Occipital lobe (tissue), 3 donors: ENCODE measurements around the gene ZNF808. TPM values are rescaled to one million over a fixed set of nuclear protein-coding genes. Genes with fewer than 3 reads are reported as not detected.
"Not testable (repeated sequence)": the region's sequence is repeated elsewhere in the genome, so short reads cannot be mapped to it uniquely, and the experiment has no call there.

ENCODE experiments used
- DNase-seq: peaks from one replicate; lab custom pipeline; 2025; lab: John Stamatoyannopoulos, UW
- small RNA-seq: library from RNA; depleted of rRNA; stranded (forward); fragments of <200 nt; gene quantifications from one replicate; pipeline ENCODE3, GENCODE V24; 2014
- total RNA-seq: library from RNA; depleted of rRNA; stranded (reverse); fragments of >200 nt; gene quantifications from one replicate; pipeline ENCODE4 v1.2.3, GENCODE V29; 2014

The ZNF808 gene
- total RNA-seq, 1 donor from 2014 or later = 23.9 TPM

DNA sequence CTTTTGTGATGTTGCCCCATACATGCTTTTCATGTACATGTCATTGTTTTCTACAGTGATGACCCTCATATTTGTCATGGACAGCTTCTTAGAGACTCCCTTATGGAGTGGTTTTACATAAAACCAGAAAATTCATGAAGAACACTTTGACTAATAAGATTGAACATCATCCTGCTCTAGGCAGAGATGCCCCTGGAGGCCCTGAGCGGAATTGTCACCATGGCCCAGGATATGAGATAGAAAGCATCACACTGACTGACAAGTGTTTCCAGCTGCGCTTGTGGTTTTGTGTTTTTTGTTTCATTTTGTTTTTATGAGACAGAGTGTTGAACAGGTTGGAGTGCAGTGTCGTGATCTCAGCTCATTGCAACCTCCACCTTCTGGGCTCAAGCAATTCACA is 64.8 kb downstream of the ZNF808 start:
- DNase-seq = no peak

DNA sequence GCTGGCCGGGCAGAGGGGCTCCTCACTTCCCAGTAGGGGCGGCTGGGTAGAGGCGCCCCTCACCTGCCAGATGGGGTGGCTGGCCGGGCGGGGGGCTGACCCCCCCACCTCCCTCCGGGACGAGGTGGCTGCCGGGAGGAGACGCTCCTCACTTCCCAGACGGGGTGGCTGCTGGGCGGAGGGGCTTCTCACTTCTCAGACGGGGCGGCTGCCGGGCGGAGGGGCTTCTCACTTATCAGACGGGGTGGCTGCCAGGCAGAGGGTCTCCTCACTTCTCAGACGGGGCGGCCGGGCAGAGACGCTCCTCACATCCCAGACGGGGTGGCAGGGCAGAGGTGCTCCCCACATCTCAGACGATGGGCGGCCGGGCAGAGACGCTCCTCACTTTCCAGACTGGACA is 66.0 kb downstream of the ZNF808 start:
- DNase-seq = not testable (repeated sequence)

DNA sequence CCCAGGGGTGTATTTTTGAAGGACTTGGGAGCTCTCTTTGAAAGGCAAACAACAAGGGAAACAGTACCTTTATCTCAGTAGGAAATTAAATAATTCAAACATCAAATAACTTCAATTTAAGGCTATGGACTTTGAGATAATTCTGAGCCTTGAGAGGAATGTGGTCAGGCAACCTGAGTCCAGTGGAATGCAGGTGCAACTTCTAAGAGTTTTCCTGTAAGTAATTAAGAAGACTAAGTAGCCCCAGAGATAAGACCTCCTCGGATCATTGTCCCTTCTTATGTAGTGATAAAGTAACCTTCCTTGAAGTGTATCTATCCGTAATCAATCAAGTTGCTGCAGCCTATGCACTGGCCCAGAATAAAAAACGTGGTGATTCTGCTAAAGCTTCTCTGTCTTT is 71.8 kb downstream of the ZNF808 start:
- no peak for DNase-seq

DNA sequence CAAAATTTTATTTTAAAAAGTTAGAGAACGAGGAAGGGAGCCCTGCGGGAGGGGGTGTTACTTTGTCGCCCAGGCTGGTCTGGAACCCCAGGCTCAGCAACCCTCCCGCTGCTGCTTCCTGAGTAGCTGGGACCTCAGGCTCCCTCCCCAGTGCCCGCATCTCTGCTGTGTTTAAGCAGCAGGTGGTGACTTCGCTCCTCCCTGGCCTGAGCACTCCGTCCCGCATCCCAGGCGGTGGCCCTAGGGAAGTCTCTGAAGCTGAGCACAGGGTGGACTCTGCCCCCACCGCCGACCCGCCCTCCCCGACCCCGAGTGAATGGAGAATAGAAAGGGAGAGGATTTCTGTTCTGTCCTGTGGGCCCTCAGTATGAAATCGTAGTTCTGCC is 73.2 kb downstream of the ZNF808 start:
- no peak for DNase-seq

DNA sequence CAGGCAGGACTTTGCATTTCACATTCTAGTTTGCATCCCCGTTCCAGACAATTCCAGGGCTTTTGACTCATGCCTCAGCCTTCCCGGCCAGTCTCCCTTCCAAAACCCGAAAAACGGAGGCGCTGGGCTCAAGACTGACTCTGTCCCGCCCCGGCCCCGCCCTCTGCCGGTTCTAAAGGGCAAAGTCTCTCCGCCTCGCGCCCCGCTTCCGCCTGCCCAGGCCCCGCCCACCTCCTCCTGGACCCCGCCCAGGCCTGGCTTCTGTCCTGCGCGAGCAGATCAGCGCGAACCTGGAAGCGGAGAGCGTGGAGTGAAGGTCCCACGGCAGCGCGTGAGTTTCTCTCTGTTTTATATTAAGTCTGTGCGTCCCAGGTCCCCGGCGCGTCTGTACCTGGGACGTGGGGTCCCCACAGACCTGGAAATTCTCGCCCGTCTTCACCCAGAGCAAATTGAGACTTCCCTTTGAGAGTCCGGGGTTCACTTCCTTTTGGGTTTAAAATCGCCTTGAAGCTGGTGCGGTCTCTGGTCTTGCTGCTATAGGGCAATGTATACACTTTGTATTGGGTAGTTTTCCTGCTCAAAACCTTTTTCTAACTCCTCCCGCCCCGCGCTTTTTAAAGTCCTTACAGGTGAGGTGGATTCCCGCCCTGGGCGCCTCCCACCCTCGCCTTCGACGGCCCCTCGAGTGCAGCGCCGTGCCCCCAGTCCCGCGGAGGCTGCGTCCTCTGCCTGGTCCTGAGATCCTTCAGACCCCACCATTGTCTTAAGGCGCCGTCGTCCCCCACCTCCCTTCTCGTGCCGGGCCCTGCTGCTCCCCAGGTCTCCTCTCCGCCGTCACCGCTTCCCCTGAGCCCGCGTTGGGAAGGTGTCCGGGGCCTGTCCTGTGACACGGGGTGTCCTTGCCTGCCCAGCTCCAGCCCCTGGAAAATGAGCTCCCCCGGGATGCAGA is 73.8 kb downstream of the ZNF808 start:
- peak; percentile 69 for DNase-seq

DNA sequence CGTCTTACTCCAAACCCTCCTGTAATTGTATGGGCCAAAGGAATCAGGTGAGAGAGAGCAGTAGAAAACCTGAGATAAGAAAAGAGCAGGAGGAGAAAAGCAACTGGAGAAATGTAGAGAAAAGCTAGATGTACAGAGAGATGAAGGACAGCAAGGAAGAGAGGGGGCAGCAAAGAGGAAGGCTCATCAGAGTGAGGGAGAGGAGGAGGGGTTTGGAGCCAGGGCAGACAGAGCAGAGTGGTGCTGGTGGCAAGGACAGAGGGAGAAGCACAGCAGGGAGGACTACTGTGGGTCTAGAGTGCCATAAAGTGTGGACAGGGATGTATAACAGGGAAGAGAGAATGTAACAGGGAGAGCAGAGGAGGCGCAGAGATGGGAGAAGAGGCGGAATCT is 74.5 kb downstream of the ZNF808 start:
- DNase-seq = not testable (repeated sequence)

DNA sequence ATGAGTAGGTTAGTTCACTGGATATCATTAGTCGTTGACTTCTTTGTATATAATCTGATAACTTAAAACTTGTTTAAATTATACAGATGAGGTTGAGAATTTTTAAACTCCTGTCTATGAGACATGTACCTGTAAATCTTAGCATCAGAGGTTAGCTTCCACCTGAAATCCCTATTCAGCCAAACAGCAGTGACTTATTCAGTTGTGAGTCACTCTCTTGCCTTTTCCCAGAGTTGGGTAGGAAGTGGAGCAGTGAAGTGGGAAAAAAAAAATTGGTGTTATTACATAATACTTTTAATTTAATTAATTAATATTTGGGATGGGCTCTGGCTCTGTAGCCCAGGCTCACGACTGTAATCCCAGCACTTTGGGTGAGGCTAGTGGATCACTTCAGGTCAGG is 75.5 kb downstream of the ZNF808 start:
- DNase-seq = no peak

DNA sequence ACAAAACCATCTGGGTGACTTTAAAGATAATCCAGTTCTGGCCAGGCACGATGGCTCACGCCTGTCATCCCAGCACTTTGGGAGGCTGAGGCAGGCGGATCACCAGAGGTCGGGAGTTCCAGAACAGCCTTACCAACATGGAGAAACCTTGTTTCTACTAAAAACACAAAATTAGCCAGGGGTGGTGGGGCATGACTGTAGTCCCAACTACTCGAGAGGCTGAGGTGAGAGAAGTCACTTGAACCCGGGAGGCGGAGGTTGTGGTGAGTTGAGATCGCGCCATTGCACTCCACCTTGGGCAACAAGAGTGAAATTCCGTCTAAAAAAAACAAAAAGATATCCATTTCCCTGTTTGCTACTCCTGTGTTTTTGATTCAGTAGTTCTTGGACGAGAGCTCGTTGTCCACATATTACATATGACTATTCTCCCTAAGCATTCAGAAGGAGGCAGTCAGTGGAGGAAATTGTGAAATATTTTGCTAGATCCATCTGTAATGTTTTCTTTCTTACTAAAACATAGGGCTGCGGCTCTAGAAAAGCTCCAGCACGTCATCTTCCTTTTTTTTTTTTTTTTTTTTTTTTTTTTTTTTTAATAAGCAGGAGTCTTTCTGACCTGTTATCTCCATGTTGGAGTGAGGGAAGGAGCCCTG is 76.2 kb downstream of the ZNF808 start:
- no peak for DNase-seq

Small RNA genes within 50 kb of the gene (small RNA-seq; reads per million reads assigned to genes)
- not detected for gene RPL39P34

Other genes with a start within 250 kb of the ZNF808 start
- gene ZNF480, start 230.5 kb upstream of the ZNF808 start, total RNA-seq = 9.4 TPM
- gene ZNF610, start 191.4 kb upstream of the ZNF808 start, total RNA-seq = 17.8 TPM
- 93.4 TPM for gene ZNF880, start 157.7 kb upstream of the ZNF808 start, total RNA-seq
- gene ZNF528, start 129.8 kb upstream of the ZNF808 start, total RNA-seq = 57.9 TPM
- 2.8 TPM for gene ZNF534, start 98.5 kb upstream of the ZNF808 start, total RNA-seq
- gene ZNF578, start 74.1 kb upstream of the ZNF808 start, total RNA-seq = 28.4 TPM
- gene ZNF701, start 42.6 kb downstream of the ZNF808 start, total RNA-seq = 27.3 TPM
- 49.4 TPM for gene ZNF83, start 110.7 kb downstream of the ZNF808 start, total RNA-seq
- 34.5 TPM for gene ZNF611, start 207.4 kb downstream of the ZNF808 start, total RNA-seq